HEK293 (cell line): ENCODE measurements around the gene ATP8A2.

Source experiments
- SETDB1 ChIP-seq: IDR thresholded peaks from one replicate; pipeline ENCODE4 v1.6.1; 2017; ENCODE audit warnings: mild to moderate bottlenecking, low read length, moderate library complexity, mixed read lengths; ENCODE audit not compliant: insufficient read length
- SP2 ChIP-seq: fragments of 450-650 bp; formaldehyde crosslinking; IDR thresholded peaks from 2 replicates; pipeline ENCODE4 v1.5.1; 2016; ENCODE audit warnings: missing biosample characterization, missing genetic modification characterization
- ZNF274 ChIP-seq, 2 experiments: fragments of 200-500 bp in 1 of 2; fragments of 450-650 bp in 1 of 2; sonication (Bioruptor generic) in 1 of 2; formaldehyde crosslinking in 1 of 2; IDR thresholded peaks; 2 replicates each; pipeline versions ENCODE4 v1.5.1 to v1.6.1; 2014 to 2016; ENCODE audit warnings: borderline replicate concordance in 1 of 2, inconsistent platforms in 1 of 2, low read length in 1 of 2, missing biosample characterization in 1 of 2, missing genetic modification characterization in 1 of 2
- ZNF704 ChIP-seq: fragments of 450-650 bp; formaldehyde crosslinking; IDR thresholded peaks from 2 replicates; pipeline ENCODE4 v1.5.1; 2016; ENCODE audit warnings: missing biosample characterization, missing genetic modification characterization
- ZNF776 ChIP-seq: fragments of 450-650 bp; formaldehyde crosslinking; IDR thresholded peaks from 2 replicates; pipeline ENCODE4 v1.5.0; 2017; ENCODE audit warnings: missing biosample characterization, missing genetic modification characterization, borderline replicate concordance

- TF ChIP-seq ZNF274 (IDR thresholded peaks at IDR 0.05; ENCODE audit: low read length) (no peak), ZNF274 (tag by site-specific recombination; IDR thresholded peaks at IDR 0.05; ENCODE audit: borderline replicate concordance) (no peak), ZNF776 (no peak), SP2 (tag by site-specific recombination) (no peak), ZNF704 (no peak), SETDB1 (no peak)
Measured at GRCh38 chr13:25722893-25723292, 351.1 kb downstream of the ATP8A2 start.
